GM19463 (cell line): ENCODE results near the gene KIF23.
"Not testable (repeated sequence)": the region's sequence is repeated elsewhere in the genome, so short reads cannot be mapped to it uniquely, and the experiment has no call there.

Source experiments
- ATAC-seq: cut with Tn5 transposase; IDR thresholded peaks from one replicate; pipeline ENCODE4 v1.9.1; 2021; ENCODE audit warnings: mild to moderate bottlenecking, moderate library complexity; ENCODE audit not compliant: unreplicated experiment

KIF23 gene

DNA sequence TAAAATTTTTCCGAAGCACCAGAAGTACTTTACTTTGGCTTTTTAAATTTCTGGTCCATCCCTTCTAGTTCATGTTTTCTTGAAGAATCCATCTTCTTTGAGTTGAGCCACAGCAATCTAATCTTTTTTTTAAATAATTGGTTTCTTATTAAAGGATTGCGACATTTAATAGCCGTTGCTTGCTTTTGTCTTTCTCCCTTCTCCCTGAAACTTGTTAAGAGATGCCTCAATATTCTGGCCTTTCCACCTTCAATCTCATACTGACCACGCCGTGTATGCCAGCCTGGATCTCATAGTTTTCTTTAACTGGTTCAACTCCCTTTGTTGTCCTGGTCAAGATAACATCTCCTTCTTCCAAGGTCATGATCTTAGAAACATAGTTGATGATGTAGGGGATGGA, 20.1 kb downstream of the KIF23 start:
- no peak for ATAC-seq

- no peak for ATAC-seq
Measured at GRCh38 chr15:69434679-69435078, 20.5 kb downstream of the KIF23 start.

- no peak for ATAC-seq
Measured at GRCh38 chr15:69435985-69436384, 21.8 kb downstream of the KIF23 start.

- ATAC-seq: no peak
Measured at GRCh38 chr15:69436951-69437350, 22.8 kb downstream of the KIF23 start.

GRCh38 chr15:69439623-69440022, 25.5 kb downstream of the KIF23 start:
- ATAC-seq: no peak

GRCh38 chr15:69443032-69443611, 29.0 kb downstream of the KIF23 start:
- ATAC-seq: no peak

- no peak for ATAC-seq
Measured at GRCh38 chr15:69444686-69445085, 30.5 kb downstream of the KIF23 start.

DNA sequence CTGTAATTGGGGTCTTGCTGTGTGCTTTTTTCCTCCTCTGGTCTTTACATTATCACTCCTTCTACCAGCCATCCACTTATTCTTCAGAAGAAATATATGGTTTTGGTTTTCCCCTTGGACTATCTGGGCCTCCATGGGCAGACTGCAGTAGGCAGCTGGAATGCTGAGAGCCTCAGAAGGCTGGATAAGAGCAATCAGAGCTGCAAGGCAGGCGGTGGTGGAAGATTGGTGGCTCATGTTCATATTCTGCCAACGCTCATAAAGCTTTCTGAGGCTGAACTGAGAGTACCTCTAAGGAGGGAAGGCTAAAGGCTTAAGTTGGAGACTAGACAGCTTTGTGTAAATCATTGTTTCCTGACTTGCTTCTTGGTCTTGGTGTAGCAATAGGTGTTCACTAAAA, 32.8 kb downstream of the KIF23 start:
- ATAC-seq: no peak

- not testable (repeated sequence) for ATAC-seq
Measured at GRCh38 chr15:69450221-69450620, 36.1 kb downstream of the KIF23 start.

- ATAC-seq: no peak
Measured at GRCh38 chr15:69450968-69451695, 37.0 kb downstream of the KIF23 start.

DNA sequence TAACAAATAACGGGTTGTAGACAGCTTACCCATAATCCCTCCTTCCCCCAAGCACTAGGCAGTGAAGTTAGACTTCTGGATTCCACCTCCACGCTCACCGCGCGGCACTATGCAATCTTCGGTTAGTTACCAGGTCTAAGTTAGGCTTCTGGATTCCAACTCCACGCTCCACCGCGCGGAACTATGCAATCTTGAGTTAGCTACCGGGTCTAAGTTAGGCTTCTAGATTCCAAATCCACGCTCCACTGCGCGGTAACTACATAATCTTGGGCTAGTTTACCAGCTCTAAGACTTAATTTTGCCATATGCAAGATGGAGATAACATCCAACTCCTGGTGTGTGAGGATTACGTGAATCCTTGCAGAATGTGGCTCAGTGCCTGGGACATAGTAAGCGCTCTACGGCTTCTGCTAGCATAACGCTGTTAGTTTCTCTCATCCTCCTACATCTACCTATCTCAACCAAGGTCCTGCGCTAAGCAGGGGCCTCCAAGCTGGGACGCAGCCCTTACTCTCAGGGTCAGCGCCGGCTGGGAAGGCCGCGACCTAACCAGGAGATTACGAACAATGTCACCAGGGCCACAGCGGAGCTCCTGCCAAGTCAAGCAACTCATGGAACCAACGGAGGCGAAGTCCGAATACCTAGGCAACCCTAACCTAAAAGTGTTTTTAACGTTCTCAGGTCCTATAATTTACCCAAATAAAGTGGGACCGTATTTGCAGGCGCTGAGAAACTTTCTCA, 38.0 kb downstream of the KIF23 start:
- peak; percentile 39 for ATAC-seq

DNA sequence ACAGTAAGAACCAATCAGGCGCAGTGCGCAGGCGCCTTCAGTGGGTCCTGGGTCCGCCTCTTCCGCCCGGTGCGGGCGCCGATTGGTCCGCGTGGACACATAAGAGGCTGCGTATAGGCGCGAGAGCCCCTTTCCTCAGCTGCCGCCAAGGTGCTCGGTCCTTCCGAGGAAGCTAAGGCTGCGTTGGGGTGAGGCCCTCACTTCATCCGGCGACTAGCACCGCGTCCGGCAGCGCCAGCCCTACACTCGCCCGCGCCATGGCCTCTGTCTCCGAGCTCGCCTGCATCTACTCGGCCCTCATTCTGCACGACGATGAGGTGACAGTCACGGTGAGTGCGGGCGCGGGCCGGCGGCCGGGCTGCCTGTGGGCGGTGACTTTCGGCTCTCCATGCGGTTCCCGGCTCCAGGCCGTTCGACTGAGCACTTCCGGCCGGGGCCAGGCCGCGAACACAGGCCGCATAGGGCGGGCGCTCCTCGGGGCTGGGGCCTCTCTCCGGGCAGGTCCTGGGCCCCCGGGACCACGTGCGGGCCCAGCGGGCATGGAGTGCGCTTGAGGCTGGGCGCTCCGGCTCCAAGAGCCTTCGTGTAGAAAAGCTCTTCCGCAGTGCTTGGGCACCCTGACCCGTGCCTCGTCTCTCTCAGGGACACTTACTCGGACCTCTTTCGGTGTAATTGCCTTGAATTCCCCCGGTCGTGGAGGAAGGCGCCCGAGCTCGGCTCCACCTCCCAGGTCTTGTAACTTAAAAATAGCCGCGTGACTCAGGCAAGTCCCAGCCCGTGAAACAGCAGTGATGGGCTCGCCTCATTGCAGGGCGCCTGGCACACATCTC, 38.8 kb downstream of the KIF23 start, which contains the start of gene RPLP1:
RPLP1 (plus strand) TSS at position 127 of the 830 bp plus-strand sequence; CDS start at position 258, 131 bp downstream.
- peak; percentile 82 for ATAC-seq

- ATAC-seq: no peak
Measured at GRCh38 chr15:69454953-69455352, 40.8 kb downstream of the KIF23 start.

GRCh38 chr15:69456208-69457166, 42.3 kb downstream of the KIF23 start:
- ATAC-seq: no peak

- ATAC-seq: no peak
Measured at GRCh38 chr15:69457304-69458280, 43.4 kb downstream of the KIF23 start.

GRCh38 chr15:69459066-69459465, 44.9 kb downstream of the KIF23 start:
- ATAC-seq: no peak

DNA sequence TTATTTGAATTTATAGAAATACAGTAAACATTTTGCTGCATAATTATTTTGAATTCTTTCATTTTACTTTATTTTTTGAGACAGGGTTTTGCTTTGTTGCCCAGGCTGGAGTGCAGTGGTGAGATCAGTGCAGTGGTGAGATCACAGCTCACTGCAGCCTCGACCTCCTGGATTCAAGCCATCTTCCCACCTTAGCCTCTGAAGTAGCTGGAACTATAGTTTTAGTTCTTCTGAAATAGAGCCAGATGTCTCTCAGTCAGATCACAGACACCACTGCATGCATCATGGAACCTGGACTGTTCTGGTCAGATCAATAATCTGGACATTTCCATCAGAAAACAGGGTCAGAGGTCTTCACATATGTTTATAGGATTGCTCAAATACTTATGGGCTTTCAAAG, 46.3 kb downstream of the KIF23 start:
- no peak for ATAC-seq

- no peak for ATAC-seq
Measured at GRCh38 chr15:69462030-69462492, 47.9 kb downstream of the KIF23 start.
